Adrenal gland (tissue), 5 donors: ENCODE results near the gene OR6C70.

Experiments used
- POLR2A ChIP-seq, 2 donors: fragments of 450-650 bp; IDR thresholded peaks; one replicate each; pipeline ENCODE4 v1.6.1; 2017; ENCODE audit warnings: antibody characterized with exemption in 2 of 2, mild to moderate bottlenecking in 2 of 2, moderate library complexity in 1 of 2
- TF ChIP-seq, protein P1 (sequence below), 6 experiments: fragments of 450-650 bp in 4 of 6; fragments of 200-600 bp in 2 of 6; sonication (generic) in 1 of 6; IDR thresholded peaks; 1 replicate in 5 of 6; 2 replicates in 1 of 6; pipeline versions ENCODE4 v1.5.1 to v1.8.0; 2016 to 2021; ENCODE audit warnings: antibody characterized with exemption in 6 of 6, mild to moderate bottlenecking in 2 of 6, moderate library complexity in 1 of 6
- donor health status: DM: no; HTN: no; CAD: no.

DNA sequence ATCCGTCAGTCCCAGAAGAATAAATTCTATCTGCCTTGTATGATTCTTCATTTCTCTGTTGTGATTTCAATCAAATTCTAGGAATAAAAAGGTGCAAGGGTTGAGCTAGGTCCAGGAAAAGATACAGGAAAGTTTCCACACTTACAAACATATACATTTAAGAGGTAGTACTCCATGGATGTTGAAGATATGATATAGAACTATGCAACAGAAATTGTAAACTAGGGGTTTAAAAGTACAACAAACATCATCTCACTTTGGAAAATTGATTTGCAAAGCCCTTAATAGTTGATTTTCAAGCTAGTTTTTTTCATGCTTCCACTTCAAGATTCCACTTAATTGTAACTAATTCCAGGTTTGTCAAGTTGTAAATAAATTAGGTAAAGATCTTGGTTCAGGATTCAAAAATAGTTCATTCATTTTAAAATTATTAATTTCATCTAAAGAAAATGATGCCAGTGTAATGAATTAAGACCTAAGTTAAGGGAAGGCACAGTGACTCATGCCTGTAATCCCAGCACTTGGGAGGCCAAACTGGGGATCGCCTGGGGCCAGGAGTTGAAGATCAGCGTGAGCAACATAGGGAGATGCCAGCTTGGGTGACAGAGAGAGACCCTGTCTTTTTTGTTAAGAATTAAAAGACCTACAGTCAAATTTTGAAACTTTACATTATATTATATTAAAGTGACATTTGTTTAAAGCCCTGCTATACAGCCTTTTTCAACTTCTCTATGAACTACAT, at the start of gene OR6C70:
- TF ChIP-seq, protein P1, sequence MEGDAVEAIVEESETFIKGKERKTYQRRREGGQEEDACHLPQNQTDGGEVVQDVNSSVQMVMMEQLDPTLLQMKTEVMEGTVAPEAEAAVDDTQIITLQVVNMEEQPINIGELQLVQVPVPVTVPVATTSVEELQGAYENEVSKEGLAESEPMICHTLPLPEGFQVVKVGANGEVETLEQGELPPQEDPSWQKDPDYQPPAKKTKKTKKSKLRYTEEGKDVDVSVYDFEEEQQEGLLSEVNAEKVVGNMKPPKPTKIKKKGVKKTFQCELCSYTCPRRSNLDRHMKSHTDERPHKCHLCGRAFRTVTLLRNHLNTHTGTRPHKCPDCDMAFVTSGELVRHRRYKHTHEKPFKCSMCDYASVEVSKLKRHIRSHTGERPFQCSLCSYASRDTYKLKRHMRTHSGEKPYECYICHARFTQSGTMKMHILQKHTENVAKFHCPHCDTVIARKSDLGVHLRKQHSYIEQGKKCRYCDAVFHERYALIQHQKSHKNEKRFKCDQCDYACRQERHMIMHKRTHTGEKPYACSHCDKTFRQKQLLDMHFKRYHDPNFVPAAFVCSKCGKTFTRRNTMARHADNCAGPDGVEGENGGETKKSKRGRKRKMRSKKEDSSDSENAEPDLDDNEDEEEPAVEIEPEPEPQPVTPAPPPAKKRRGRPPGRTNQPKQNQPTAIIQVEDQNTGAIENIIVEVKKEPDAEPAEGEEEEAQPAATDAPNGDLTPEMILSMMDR (IDR thresholded peaks at IDR 0.05) = no peak
- no peak for TF ChIP-seq POLR2A (IDR thresholded peaks at IDR 0.05)
